Endothelial cell of umbilical vein (primary cell): ENCODE measurements around the gene GBF1. TPM values are rescaled to one million over a fixed set of nuclear protein-coding genes. Genes with fewer than 3 reads are reported as not detected.

Experiments used
- BruUV-seq: library from RNA; stranded (reverse); fragments of 400-500 nt; replicated peaks from 2 replicates; lab custom pipeline; 2021; lab: Mats Ljungman, UMichigan
- CTCF ChIA-PET: fragments of 300-600, 350-600 bp; sonication (Branson Sonifier 250); formaldehyde crosslinking; loops from one replicate; lab custom pipeline; 2021; ENCODE audit warnings: antibody characterized with exemption, inconsistent platforms; lab: Charles Lee
- POLR2A ChIA-PET: fragments of 300-600, 350-600 bp; sonication (Branson Sonifier 250); formaldehyde crosslinking; loops from one replicate; lab custom pipeline; 2021; ENCODE audit warnings: antibody characterized with exemption, inconsistent platforms; lab: Charles Lee
- DNase-seq: peaks from one replicate; pipeline ENCODE4 v3.0.0-alpha.2; 2011; ENCODE audit warnings: low read depth, low spot score
- FAIRE-seq: peaks from 2 replicates; lab custom pipeline; 2011; peaks lifted over from hg19 to GRCh38; lab: Jason Lieb, UNC
- H2AFZ ChIP-seq: 2 replicates; pipeline ENCODE4 v1.6.0; 2012; ENCODE audit warnings: low read depth, low read length, control low read depth, inconsistent platforms
- H3K27ac ChIP-seq: 2 replicates; pipeline ENCODE4 v1.5.1; 2011; ENCODE audit warnings: low read depth, mild to moderate bottlenecking, control low read depth, low read length, moderate library complexity; ENCODE audit not compliant: insufficient read depth
- H3K27me3 ChIP-seq, 2 experiments: 2 replicates each; pipeline versions ENCODE4 v1.6.0 to v1.6.1; 2011; ENCODE audit warnings: low read length in 2 of 2, mixed read lengths in 1 of 2; ENCODE audit not compliant: control insufficient read depth in 2 of 2, insufficient read depth in 2 of 2
- H3K36me3 ChIP-seq, 2 experiments: 2 replicates in 1 of 2; 3 replicates in 1 of 2; pipeline ENCODE4 v1.5.1; 2011; ENCODE audit warnings: low read length in 2 of 2, mild to moderate bottlenecking in 1 of 2, moderate library complexity in 1 of 2; ENCODE audit not compliant: control insufficient read depth in 2 of 2, insufficient read depth in 2 of 2; ENCODE audit errors: extremely low read depth in 1 of 2
- H3K4me1 ChIP-seq: 3 replicates; pipeline ENCODE4 v1.5.1; 2011; ENCODE audit warnings: mild to moderate bottlenecking, low read length; ENCODE audit not compliant: control insufficient read depth, insufficient read depth; ENCODE audit errors: extremely low read depth
- H3K4me2 ChIP-seq: 2 replicates; pipeline ENCODE4 v1.6.1; 2011; ENCODE audit warnings: low read length, control low read depth, mixed read lengths; ENCODE audit not compliant: insufficient read depth
- H3K4me3 ChIP-seq, 3 experiments: fragments of 200-600 bp in 1 of 3; sonication (generic), shearing (Covaris generic) in 1 of 3; replicated peaks in 1 of 3; 2 replicates each; pipeline ENCODE4 v1.5.1; 2011 to 2016; ENCODE audit warnings: control low read depth in 3 of 3, low read length in 3 of 3, mild to moderate bottlenecking in 2 of 3, inconsistent platforms in 1 of 3, low read depth in 1 of 3, moderate library complexity in 1 of 3; ENCODE audit not compliant: insufficient read depth in 1 of 3
- H3K79me2 ChIP-seq: 2 replicates; pipeline ENCODE4 v1.6.0; 2012; ENCODE audit warnings: low read length, inconsistent platforms; ENCODE audit not compliant: control insufficient read depth, insufficient read depth
- H3K9ac ChIP-seq: replicated peaks from 2 replicates; pipeline ENCODE3; 2011; ENCODE audit warnings: low read length, control low read depth; ENCODE audit not compliant: insufficient read depth; ENCODE audit errors: extremely low read depth
- H3K9me1 ChIP-seq: replicated peaks from 3 replicates; pipeline ENCODE4 v1.6.0; 2011; ENCODE audit warnings: mild to moderate bottlenecking, low read length; ENCODE audit not compliant: control insufficient read depth, insufficient read depth; ENCODE audit errors: extremely low read depth
- H3K9me3 ChIP-seq: replicated peaks from 2 replicates; pipeline ENCODE4 v1.5.1; 2012; ENCODE audit warnings: low read length, inconsistent platforms; ENCODE audit not compliant: control insufficient read depth, insufficient read depth
- H4K20me1 ChIP-seq: replicated peaks from 2 replicates; pipeline ENCODE3; 2011; ENCODE audit warnings: mild to moderate bottlenecking, low read length; ENCODE audit not compliant: control insufficient read depth, insufficient read depth; ENCODE audit errors: extremely low read depth
- EZH2 ChIP-seq: IDR thresholded peaks from 2 replicates; pipeline ENCODE4 v1.6.1; 2012; ENCODE audit warnings: borderline replicate concordance, low read depth, mild to moderate bottlenecking, moderate library complexity, low read length, inconsistent platforms; ENCODE audit not compliant: severe bottlenecking
- FOS ChIP-seq: IDR thresholded peaks from 2 replicates; pipeline ENCODE4 v1.6.1; 2011; ENCODE audit warnings: mild to moderate bottlenecking, low read length, moderate library complexity, borderline replicate concordance; ENCODE audit not compliant: insufficient read depth
- GATA2 ChIP-seq: IDR thresholded peaks from 2 replicates; pipeline ENCODE4 v1.7.0; 2011; ENCODE audit warnings: low read depth, mild to moderate bottlenecking, moderate library complexity, mixed read lengths, low read length; ENCODE audit not compliant: insufficient read length, insufficient read depth
- JUN ChIP-seq: IDR thresholded peaks from 2 replicates; pipeline ENCODE4 v1.6.1; 2011; ENCODE audit warnings: borderline replicate concordance, low read depth; ENCODE audit not compliant: insufficient read length, insufficient read depth
- MYC ChIP-seq: IDR thresholded peaks from one replicate; pipeline ENCODE4 v1.6.1; 2011; ENCODE audit warnings: mild to moderate bottlenecking, low read depth, low read length
- POLR2A ChIP-seq: IDR thresholded peaks from 2 replicates; pipeline ENCODE4 v1.6.1; 2012; ENCODE audit warnings: low read depth, mild to moderate bottlenecking, control low read depth, low read length
- POLR2AphosphoS5 ChIP-seq: IDR thresholded peaks from 2 replicates; pipeline ENCODE4 v1.6.1; 2012; ENCODE audit warnings: low read depth, mild to moderate bottlenecking, control low read depth, low read length, moderate library complexity; ENCODE audit not compliant: insufficient read depth
- dilution Hi-C: fragments of 300-500 bp; cut with MboI; formaldehyde crosslinking; loops from one replicate; pipeline ENCODE4 v1.15.0; 2019; ENCODE audit warnings: low sequenced_read_pairs; ENCODE audit not compliant: extremely low pct_ligation_motif_present
- intact Hi-C: fragments of 100-400 bp; cut with micrococcal nuclease; formaldehyde crosslinking; loops from one replicate; pipeline ENCODE4 v1.10.0; 2022
- polyA plus RNA-seq, 4 experiments: library from polyadenylated mRNA; depleted of rRNA in 3 of 4; stranded (reverse) in 3 of 4; unstranded in 1 of 4; fragments of >200 nt; gene quantifications; 2 replicates each; pipeline versions ENCODE4 v1.2.1 to v1.2.3, GENCODE V29; 2011 to 2012; ENCODE audit warnings: missing spikeins in 1 of 4
- total RNA-seq: library from RNA; stranded (reverse); gene quantifications from 2 replicates; pipeline ENCODE4 v1.2.3, GENCODE V29; 2021
- TF ChIP-seq, protein P1 (sequence below), 2 donors: IDR thresholded peaks; 1 replicate in 1 of 2; 2 replicates in 1 of 2; pipeline ENCODE4 v1.5.1; 2011; ENCODE audit warnings: low read length in 2 of 2, mild to moderate bottlenecking in 2 of 2, moderate library complexity in 2 of 2, control low read depth in 1 of 2, inconsistent platforms in 1 of 2, low read depth in 1 of 2; ENCODE audit not compliant: insufficient read depth in 1 of 2; ENCODE audit errors: extremely low read depth in 1 of 2
- TF ChIP-seq, protein P2 (sequence below): IDR thresholded peaks from 2 replicates; pipeline ENCODE4 v1.6.1; 2011; ENCODE audit not compliant: insufficient read depth, insufficient read length

The GBF1 gene
- total and polyA plus RNA-seq, 2 donors (not counting 3 experiments of a cell fraction or from before 2014, with no cell fraction given) = 26.0 to 49.7 TPM

DNA sequence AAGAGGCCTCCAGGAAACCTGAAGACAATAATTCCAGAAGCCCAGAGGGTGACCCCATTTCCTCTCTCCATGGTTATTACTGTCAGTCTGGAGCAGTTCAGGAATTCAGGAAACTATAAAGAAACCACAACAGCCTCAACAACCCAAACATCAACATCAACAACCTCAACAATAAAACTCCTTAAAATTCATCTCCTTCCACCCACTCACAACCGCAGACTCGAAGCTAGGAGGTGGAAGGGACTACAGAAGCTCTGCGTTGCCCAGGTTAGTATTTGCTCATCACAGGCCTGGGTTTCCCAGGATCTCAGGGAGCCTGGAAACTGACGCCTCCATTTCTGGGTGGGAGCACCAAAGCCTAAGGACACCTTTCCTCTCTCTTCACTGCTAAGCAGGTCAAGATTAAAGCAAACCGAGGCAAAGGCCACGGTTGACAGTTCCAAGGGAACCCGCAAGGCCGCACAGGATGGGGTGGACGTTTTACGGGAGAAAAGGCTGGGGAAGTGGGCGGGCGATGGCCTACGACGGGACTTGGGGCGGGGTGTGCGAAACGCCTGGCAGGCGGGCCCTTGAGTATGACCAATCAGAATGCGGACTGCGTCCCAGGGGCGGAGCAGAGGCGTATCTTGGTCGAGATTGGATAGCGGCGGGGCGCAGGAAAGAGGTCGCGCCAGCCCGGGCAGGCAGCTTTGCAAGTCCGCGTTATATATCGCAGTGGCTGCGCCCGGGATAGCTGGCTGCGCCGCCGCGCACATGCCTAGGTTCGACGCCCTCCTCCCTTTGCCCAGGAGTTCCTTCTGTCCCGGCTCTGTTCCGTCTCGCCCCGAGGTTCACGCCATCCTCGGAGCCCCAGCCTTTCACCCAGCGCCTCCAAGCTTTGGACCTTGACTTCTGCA is 19.4 kb upstream of the GBF1 start, which contains the start of gene ELOVL3:
ELOVL3 (plus strand) TSS at position 654 of the 896 bp plus-strand sequence. CDS start 250 bp downstream, outside the sequence.
- FAIRE-seq (peak; percentile 99), DNase-seq (peak; percentile 97)
- dilution Hi-C loops (loop anchor here (25.0 kb wide), 1 partner anchor 136 kb away; no protein-coding TSS in a partner anchor), intact Hi-C loops (loop anchor here (1.0 kb wide), 1 partner anchor 57 kb away; no protein-coding TSS in a partner anchor)
- no peak within 1 kb of the TSS for H3K9ac ChIP-seq
- H3K9me3 ChIP-seq = no peaks in the 10 kb centered on the region
- peaks cover 12% of the 10 kb centered on the region for H3K4me1 ChIP-seq
- H3K79me2 ChIP-seq = no peaks in the 10 kb centered on the region
- peak within 1 kb of the TSS; percentile 62 for H2AFZ ChIP-seq
- TF ChIP-seq, protein P1, sequence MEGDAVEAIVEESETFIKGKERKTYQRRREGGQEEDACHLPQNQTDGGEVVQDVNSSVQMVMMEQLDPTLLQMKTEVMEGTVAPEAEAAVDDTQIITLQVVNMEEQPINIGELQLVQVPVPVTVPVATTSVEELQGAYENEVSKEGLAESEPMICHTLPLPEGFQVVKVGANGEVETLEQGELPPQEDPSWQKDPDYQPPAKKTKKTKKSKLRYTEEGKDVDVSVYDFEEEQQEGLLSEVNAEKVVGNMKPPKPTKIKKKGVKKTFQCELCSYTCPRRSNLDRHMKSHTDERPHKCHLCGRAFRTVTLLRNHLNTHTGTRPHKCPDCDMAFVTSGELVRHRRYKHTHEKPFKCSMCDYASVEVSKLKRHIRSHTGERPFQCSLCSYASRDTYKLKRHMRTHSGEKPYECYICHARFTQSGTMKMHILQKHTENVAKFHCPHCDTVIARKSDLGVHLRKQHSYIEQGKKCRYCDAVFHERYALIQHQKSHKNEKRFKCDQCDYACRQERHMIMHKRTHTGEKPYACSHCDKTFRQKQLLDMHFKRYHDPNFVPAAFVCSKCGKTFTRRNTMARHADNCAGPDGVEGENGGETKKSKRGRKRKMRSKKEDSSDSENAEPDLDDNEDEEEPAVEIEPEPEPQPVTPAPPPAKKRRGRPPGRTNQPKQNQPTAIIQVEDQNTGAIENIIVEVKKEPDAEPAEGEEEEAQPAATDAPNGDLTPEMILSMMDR (IDR thresholded peaks at IDR 0.05; ENCODE audit: extremely low read depth in 1 of 2, insufficient read depth in 1 of 2, low read depth in 1 of 2, low read length in 2 of 2) = no peak
- TF ChIP-seq JUN (no peak), FOS (no peak), MYC (no peak), POLR2AphosphoS5 (peak; percentile 91), EZH2 (no peak), GATA2 (no peak), POLR2A (no peak)
- TF ChIP-seq, protein P2, sequence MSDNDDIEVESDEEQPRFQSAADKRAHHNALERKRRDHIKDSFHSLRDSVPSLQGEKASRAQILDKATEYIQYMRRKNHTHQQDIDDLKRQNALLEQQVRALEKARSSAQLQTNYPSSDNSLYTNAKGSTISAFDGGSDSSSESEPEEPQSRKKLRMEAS = peak; percentile 90
- peaks cover 54 to 59% of the 10 kb centered on the region in 2 experiments for H3K27me3 ChIP-seq
- no peak within 1 kb of the TSS for H3K4me3 ChIP-seq
- CTCF ChIA-PET = interaction anchor here (0.6 to 17.3 kb wide), 9 partner anchors 12 to 550 kb away, joined by 3 to 1402 read pairs (median 4); partner anchors contain the start of gene PITX3
- no peaks in the 10 kb centered on the region for H3K9me1 ChIP-seq
- no peaks in the 10 kb centered on the region for H4K20me1 ChIP-seq
- peak within 1 kb of the TSS; percentile 48 for H3K4me2 ChIP-seq
- no peak within 1 kb of the TSS for H3K27ac ChIP-seq
- BruUV-seq = no TSS peak
- POLR2A ChIA-PET = interaction anchor here (1.6 kb wide), 1 partner anchor 170 kb away, joined by 3 read pairs; the partner anchor contains the start of gene NFKB2
- no peaks in the 10 kb centered on the region for H3K36me3 ChIP-seq
